ENCODE data around the gene EFCAB8.

DNA sequence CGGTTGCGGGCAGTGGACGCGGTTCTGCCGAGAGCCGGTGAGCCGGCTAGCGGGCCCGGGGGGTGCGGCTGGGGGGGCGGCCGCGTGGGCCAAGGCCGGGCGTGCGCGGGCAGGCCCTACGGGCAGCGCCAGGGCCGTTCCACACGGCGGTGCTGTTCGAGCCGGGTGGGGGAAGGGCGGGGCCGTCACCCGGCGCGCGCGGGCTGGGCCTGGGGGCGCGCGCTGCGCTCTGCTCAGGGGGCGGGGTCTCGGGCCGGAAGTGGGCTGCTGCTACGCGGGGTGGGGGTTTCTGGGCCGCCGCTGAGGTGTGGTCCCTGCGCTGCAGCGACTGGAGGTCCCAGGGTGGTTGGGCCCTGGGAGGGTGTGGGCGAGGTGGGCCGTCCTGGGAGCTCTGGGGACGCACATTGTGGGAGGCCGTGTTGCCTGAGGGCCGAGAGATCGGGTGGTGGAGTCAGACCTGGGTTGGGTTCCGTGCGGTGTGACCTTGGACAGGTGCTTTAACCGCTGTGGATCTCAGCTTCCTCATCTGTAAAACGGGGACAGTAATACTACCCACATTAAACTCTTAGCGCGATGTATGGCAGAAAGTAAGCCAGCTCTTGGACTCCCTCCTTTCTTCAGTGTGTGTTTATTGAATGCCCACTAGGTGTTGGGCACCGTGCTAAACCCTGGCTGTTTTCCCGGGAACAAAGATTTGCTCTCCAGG lies 38.6 kb upstream of the EFCAB8 start:
- TF ChIP-seq, protein P1, sequence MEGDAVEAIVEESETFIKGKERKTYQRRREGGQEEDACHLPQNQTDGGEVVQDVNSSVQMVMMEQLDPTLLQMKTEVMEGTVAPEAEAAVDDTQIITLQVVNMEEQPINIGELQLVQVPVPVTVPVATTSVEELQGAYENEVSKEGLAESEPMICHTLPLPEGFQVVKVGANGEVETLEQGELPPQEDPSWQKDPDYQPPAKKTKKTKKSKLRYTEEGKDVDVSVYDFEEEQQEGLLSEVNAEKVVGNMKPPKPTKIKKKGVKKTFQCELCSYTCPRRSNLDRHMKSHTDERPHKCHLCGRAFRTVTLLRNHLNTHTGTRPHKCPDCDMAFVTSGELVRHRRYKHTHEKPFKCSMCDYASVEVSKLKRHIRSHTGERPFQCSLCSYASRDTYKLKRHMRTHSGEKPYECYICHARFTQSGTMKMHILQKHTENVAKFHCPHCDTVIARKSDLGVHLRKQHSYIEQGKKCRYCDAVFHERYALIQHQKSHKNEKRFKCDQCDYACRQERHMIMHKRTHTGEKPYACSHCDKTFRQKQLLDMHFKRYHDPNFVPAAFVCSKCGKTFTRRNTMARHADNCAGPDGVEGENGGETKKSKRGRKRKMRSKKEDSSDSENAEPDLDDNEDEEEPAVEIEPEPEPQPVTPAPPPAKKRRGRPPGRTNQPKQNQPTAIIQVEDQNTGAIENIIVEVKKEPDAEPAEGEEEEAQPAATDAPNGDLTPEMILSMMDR (IDR thresholded peaks at IDR 0.05; ENCODE audit: low read depth, low read length, poor library complexity, severe bottlenecking) = no peak
- no peak for TF ChIP-seq EZH2phosphoT487 (IDR thresholded peaks at IDR 0.05; ENCODE audit: borderline replicate concordance, low read length)
